HG03139 (cell line): ENCODE results near the gene ZFPL1.

ENCODE experiments used
- ATAC-seq: cut with Tn5 transposase; IDR thresholded peaks from one replicate; pipeline ENCODE4 v1.9.1; 2021; ENCODE audit not compliant: unreplicated experiment

Gene ZFPL1

DNA sequence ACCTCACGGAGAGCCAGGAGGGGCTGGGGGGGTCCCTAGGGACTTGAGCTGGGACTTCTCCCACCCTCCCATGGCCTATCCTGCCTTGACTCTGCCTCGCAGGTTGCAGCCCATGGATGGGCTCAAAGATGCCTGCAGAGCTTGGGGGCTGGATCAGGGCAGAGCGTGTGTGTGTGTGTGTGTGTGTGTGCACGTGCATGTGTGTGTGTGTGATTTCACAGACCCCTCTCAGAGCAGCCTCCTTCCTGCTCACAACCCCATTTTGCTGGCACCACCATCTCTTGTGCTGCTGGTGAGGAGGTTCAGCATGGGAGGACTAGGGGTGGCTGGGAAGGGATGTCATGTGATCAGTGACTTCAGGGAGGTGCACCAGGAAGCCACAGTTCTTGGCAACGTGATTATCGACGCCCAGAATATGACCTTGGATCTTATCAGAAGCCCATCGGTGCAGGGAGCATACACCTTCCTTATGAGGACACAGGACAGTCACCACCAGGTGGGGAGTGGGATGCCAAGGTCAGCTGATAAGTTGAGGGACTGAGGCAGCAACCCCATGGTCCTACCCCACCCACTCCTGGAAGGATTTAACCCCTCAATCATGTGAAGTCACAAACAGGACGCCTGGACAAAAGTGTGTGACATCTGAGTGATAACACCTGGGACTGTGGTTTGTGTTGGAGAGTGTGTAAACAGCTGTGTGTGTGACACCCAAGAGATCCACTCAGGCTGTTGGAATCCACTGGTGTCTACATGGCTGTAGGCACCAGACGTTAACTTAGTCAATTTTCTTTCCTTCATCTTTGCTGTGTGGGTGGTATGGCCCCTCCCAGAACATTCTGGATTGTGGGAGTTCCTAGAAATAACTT is 23.8 kb upstream of the ZFPL1 start:
- ATAC-seq: no peak

DNA sequence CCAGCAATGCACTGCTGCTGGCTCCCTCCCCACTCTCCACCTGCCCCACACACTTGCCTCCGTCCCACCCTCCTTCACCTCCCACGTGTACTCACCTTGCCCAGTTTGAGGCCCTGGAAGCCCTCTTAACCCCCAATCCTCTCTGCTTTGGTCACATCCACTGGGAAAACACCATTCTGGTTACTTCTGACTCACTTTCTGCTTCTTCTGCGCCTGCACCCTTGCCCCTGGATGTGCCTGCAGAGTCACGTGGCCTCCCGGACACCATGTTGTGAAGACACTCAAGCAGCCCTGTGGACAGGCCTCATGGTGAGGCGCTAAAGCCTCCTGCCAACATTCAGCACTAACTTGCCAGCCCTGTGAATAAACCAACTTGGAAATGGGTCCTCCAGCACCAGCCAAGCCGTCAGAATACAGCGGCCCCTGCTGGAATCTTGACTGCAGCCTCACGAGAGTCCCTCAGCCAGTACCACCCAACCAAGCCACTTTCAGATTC is 23.1 kb upstream of the ZFPL1 start:
- ATAC-seq: no peak

DNA sequence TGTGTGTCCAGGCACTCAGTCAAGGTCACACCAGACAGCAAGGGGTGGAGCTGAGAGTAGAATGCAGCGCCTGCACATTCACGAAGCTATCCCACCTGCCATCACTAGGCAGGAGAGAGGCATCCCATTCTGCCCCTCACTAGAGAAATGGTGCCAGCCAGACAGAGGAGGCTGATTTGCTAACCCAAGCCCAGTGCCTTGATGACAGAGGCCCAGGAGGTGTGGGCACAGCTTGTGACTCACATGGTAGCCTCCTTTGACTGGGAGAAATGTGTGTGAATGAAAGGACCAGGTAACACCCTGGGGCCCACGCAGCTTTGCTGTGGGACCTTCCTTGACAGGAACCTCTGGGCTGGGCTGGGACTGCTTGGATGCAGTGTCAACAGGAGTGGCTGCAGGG is 20.5 kb upstream of the ZFPL1 start:
- ATAC-seq: no peak

DNA sequence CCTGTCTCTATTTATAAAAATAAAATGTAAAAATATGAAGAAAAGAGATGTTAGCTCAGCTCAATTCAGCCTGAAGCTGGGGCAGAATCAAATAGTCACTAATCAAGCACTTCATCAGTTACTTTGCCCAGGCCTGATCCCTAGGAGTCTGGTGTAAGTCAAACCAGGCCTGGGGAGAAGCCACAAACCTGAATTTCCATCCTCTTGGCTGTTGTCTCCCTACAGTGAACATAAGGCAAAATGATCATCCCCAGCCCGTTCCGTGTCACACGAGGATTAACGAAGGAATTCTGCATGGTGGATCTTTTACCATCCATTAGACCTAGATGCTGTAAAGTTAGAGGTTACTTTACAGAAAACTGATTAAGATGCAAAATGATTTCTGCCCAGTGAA is 19.2 kb upstream of the ZFPL1 start:
- ATAC-seq: no peak

DNA sequence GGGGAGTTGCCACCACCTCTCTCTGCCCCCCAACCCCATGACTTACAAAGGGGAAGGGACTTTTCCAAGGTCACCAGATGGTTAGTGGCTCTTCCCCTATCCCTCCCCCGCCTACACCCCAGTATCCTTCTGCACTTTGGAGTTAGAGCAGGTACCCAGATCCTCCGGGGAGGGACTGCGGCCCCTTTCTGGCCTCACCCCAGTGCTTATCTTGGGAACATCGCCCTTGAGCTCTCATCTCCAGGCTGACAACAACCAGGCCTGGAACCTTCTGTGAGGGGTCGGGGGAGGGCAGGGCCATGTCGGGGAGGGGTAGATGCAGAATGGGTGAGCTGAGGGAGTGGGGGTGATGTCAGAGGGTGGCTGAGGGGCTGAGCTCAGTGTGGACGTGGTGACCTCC is 18.2 kb upstream of the ZFPL1 start:
- no peak for ATAC-seq

DNA sequence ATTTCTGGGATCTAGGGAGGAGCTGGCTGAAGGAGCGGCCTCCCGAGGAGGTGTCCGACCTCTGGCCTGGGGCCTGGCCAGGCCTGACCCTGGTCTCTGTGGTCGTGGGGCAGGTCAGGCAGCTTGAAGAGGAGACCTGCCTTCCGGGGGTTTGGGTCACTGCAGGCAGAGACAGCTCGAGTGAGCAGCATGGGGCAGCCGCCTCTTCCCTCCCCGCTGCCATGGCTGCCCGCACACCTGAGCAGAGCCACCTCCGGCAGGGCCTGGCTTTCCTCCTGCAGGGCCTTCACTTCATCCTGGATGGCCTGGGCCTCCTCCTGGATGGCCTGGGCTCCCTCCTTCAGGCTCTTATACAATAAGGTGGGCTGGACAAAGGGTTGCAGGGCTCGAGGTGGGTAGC is 17.7 kb upstream of the ZFPL1 start:
- no peak for ATAC-seq

DNA sequence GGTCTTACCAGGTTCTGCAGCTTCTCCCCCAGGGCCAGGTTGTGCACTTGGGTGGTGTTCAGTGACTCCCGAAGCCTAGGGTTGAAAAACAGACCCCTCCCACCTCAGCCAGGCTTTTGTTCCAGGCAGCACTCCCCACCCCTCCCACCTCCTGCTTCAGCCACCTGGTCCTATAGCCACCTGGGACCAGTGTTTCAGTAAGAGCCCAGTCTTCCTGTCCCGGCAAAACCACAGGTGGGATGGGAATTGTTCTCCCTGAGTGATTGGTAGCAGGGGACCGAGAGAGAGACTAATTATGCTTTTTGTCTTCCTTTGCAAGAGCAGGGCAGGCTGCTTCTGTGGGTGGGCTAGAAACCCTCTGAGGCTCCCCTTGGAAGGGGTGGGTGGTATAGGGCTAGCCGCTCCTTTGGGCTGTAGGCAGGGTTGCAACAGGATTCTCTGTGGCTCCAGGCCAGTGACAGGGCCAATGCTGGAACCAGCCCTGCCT is 17.2 kb upstream of the ZFPL1 start:
- no peak for ATAC-seq

DNA sequence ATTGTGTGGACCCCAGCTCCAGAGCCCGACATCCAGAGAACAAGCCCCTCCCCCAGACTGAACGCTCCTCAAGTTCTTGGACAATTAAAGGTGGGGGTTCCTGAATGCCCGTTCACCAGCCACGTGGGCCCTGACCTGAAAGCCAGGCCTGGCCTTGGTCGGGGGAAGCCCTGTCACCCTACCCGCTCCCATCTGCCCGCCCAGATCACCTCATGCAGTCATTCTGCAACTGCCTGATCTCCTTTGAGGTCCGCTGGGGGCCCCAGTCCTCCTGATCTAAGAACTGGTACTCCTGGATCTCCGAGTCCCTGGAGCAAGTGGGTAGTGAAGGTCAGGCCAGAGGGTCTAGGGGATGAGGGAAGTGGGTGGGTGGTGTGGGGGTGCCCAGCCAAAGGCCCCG is 16.6 kb upstream of the ZFPL1 start:
- ATAC-seq: no peak

DNA sequence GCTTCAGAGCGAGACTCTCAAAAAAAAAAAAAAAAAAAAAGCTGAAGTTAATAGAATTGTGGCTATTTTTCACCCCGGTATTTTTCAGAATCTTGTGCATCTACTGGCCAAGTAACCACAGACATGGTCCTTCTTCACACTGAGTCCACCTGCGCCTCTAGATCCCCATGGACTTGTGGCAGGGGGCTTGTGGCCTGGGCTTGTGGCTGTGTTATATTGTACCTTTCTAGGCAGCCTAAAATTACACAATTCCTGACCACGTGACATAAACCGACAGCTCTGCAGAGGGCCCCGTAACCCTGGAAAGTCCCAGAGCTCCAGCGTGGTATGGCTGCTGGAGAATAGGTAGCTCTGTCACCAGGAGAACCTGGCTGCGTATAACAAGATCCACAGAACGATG is 14.8 kb upstream of the ZFPL1 start:
- ATAC-seq: no peak

DNA sequence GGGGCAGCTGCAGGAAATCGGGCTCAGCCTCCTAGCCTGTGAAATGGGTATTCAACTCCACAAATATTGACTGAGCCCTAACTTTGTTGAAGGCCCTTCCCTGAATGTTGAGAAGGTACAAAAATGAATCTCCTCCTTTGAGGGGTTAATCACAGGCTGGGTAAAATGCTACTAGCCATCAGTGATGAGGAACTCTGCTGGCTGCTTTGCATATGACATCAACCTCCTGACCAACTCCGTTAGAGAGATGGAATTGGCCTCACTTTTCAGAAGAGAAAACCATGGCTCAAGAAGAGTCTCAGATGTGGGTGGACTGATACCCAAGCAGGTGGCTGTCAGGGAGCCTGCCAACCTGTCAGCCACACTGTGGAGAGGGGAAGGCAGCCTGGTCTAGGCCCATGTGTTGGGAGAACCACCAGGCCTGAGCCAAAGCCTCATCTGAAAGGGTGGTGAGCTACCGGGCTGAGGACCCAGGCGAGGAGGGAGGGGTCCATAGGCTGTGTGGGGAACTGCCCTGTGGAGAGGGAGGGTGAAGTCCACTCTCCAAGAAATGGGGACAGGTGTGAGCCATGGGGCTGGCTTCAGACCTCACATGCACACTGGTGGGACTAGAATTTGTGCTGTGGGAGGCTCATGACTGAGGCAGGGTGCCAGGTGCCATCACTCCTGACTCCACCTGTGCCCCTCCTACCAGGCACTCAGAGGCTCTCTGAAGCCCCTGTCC is 12.0 kb upstream of the ZFPL1 start:
- ATAC-seq: no peak

DNA sequence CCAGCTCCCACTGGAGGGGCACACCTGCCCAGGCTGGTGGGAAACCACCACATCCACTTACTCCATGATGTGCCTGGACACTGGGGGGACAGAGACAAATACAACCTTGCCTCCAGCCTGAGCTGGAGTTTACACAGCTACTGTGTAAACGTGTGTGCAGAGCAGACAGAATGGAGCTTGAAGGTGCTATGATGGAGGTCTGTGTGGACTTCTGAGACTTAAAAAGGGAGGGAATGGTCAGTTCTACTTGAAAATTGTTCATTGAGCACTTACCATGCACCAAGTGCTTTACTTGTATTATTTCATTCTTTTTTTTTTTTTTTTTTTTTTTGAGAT is 11.4 kb upstream of the ZFPL1 start:
- ATAC-seq: no peak

DNA sequence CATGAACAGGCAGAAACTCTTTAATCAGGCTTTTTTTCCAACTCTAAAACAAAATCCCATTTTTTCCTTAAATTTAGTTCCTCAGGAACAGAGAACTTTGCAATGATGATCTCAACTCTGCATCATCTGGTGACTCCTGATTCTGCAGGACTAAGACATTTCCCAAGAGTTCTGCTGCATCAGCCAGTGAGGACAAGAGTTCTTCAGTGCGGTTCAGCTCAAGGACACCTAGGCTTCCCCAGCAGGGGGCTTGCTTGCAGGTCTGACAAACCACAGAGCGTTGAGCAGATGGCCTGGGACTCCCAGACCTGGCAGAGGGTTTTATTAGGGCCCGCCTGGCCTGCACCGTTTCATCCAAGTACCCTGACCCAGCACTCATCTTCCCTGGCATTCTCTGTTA is 6.6 kb upstream of the ZFPL1 start:
- ATAC-seq: no peak

DNA sequence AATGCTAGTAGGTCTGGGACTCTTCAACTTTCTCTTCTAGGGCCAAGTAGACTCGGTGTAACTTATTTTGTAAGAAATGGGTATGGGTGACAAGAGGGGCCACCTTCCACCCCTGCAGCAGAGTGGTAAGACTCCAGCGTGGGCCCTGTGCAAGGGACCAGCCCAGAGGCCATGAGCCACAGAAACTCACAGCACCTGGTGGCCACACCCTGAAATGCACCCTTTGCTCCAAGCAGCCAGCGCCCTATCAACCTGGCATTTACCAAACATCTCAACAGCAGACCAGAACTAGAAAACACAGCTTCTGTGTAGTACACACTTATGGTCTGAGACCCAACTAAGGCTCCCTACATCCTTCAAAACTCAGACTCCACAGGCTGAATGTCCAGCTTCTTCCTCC is 5.9 kb upstream of the ZFPL1 start:
- ATAC-seq: no peak

DNA sequence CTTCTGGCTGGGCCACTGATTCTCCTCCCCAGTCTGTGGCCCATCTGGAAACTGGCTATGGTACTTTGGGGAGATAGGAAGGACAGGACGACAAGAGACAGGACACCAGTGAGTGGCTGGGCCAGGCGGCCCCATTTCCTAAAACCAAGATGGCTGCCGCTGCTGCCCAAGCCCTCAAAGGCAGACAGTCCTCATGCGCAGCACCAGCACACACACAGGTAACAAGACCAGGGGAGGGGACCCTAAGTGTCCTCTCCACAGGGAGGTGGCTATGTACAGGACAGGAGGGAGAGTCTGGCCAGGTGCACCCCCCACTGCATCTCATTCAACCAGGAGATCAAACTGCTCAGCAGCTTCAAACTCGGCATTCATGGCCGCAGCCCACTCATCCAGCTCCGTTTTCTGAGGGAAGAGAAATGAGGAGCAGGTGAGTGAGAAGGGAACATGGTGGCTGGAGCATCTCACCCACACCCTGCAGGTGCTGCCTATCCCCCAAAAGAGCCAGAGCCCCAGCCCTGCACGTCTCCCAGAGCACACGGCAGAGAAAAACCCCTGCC is 5.2 kb upstream of the ZFPL1 start:
- ATAC-seq: no peak

DNA sequence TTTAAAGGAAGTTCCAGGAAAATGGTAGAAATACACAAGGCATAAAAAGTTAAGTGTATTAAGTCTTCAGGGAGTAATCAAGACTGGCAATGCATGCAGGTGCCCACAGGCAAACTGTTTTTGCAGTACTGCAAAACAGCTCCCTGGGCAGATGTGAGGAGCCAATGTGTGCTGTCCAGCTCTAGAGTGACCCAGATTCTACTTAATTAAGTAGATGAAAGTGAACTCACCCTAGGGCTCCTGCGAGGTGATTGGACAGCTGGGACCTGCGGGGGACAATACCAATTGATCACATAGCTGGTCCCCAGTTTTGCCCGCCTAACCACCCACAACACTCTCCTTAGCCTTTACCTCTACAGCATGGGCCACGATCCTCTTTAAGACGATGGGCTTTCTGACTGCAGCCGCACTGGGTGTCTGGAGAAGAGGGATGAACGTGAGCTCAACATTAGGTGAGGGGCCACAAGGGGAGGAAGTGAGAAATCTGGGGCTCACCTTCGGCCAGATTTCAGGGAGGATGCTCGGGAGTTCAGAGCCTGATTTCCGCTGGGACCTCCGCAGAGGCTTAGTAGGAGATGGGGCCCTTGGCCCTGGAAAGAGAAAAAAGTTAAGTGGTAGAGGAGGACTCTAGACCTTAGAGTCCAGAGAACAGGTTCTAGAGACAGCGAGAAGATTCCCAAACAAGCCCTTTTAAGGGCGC is 738 bp upstream of the ZFPL1 start:
- peak; percentile 12 for ATAC-seq

DNA sequence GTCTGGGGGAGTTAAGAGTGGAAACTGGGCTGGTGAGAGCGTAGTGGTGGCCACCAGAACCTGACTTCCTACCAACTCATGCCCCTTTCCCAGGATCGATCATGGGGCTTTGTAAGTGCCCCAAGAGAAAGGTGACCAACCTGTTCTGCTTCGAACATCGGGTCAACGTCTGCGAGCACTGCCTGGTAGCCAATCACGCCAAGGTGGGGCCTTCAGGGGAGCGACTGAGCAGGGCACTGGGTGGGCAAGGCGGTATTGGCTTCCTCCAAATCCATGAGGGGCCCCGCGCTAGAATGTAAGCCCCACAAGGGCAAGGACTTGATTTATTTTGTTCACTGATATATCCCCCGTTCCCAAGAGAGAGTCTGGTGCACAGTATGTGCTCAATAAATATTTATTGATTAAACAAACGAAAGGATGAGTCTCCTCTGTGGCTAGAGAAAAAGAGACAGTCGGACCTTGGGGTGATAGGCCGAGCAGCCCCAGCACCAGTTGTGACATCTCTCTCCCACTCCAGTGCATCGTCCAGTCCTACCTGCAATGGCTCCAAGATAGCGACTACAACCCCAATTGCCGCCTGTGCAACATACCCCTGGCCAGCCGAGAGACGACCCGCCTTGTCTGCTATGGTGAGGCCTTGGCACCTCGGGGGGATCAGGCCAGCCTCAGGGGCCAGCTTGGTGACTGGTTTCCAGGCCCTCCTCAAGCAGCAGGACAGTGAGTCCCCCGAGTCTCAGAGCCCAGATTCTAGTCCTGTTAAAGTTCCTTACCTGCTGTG is 765 bp downstream of the ZFPL1 start:
- no peak for ATAC-seq

DNA sequence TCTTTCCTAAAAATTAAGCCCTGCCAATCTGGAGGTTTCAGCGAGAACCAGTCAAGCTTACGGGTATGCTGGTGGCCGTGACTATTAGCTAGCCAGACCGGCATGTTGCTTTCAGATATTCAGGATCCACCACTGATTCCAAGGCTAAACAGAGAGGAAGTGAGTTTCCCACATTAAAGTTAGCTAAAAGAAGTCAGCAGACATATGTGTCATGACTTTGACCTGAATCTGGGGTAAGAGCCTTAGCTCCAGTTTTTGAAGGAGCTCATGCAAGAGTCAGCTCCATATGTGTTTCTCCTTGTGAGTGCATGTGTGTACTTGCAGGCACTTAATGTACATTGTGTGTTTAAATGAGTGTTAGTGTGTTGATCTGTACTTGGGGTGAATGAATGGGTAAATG is 1.4 kb downstream of the ZFPL1 start:
- ATAC-seq: no peak

DNA sequence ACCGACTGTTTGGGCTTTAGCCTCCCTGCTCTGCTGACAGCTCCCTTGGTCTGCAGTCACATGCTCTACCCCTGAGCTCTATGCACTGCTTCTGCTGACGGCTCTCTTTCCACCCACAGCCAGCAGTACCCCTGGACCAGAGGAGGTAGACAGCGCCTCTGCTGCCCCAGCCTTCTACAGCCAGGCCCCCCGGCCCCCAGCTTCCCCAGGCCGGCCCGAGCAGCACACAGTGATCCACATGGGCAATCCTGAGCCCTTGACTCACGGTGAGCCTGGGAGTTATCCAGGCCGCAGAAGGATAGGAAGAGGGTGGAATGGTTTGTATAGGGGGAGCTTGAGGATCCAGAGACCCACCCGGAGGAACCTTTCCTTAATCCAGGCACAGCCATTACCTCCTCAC is 2.8 kb downstream of the ZFPL1 start:
- no peak for ATAC-seq

DNA sequence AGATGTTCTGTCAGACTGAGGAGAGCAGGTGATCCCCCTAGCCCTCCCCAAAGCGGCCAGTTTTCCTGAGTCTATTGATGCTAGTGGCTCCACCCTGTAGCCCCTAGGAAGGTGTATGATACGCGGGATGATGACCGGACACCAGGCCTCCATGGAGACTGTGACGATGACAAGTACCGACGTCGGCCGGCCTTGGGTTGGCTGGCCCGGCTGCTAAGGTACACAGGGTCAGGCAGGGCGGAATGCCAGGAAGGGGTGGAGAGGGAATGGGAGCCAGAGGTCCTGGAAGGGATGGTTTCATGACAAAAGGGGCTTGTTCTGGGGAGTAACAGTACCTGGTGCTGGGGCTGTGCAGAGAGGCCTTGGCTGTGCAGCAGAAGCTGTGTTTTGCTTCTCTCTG is 3.2 kb downstream of the ZFPL1 start:
- no peak for ATAC-seq

DNA sequence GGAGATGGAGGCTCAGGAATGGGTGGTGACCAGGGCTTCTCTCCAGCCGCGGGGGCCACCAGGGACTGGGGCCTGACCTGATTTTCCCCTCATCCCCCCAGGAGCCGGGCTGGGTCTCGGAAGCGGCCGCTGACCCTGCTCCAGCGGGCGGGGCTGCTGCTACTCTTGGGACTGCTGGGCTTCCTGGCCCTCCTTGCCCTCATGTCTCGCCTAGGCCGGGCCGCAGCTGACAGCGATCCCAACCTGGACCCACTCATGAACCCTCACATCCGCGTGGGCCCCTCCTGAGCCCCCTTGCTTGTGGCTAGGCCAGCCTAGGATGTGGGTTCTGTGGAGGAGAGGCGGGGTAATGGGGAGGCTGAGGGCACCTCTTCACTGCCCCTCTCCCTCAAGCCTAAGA is 3.8 kb downstream of the ZFPL1 start:
- no peak for ATAC-seq

DNA sequence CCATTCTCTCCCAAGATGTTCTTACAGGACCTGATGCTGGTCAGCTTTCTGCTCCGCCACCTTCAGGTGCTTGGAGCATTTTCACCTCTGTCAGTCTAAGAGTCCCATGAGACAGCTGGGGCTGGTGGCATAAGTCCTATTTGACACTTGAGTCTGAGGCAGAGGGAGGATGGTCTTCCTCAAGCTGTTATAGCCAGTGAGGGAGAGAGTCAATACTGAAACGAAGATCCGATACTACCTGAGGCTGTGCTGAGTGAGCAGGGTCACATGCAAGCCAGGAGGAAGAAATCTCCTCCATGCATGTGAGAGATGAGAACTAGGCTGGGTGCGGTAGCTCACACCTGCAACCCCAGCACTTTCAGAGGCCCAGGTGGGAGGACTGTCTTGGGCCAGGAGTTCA is 5.6 kb downstream of the ZFPL1 start:
- no peak for ATAC-seq
